ENCODE measurements around the gene PUM1.
A peak's percentile ranks its signal among the peaks of the same experiment; 100 is the strongest.

The PUM1 gene

DNA sequence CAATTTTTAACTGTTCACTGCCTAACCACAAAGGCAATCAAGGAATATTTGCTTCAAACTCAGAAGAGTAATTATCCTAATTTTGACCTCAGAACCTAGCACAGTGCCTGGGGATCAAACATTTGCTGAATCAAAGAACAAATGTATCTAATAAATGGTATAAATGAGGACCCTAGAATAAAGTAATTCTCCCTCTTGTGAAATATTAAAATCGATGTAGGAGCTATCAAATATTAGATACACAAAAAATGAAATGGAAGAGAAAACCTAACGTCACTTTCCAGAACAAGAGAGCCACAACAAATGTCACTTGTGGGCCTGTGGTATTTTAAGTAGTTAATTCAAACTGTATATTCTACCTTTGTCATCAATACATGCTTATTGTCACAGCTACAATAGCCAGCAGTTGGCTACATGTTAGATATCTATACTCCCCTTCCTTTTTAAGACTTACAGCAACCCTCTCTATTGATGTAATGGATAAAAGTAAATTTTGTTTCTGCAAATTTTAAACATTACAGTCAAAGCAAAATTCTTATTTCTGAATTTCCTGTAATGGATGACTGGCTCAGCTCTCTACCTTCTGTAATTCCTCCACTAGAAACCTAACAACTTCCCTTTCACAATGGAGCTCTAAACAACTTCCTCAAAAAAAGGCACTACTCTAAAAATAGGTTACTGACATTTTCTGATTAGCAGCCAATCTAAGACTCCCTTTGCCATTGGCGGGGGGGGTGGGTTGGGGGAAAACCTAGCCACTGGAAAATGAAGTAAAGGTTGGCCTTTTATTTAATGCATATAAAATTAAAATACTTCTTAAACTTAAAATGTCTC is 37.6 kb downstream of the PUM1 start:
- Mint-ChIP-seq H3K27me3 (ENCODE audit: low read depth) (no peaks in the 10 kb centered on the region), H3K4me3 (no peak overlapping the region), H3K36me3 (ENCODE audit: low read depth) (peaks cover 17% of the 10 kb centered on the region), H3K9me3 (no peaks in the 10 kb centered on the region), H3K27ac (no peak overlapping the region), H3K4me1 (ENCODE audit: low read depth) (peaks cover 32% of the 10 kb centered on the region)

- Mint-ChIP-seq H3K4me3 (no peak overlapping the region), H3K36me3 (ENCODE audit: low read depth) (peaks cover 13% of the 10 kb centered on the region), H3K27me3 (ENCODE audit: low read depth) (no peaks in the 10 kb centered on the region), H3K4me1 (ENCODE audit: low read depth) (peaks cover 36% of the 10 kb centered on the region), H3K27ac (no peak overlapping the region), H3K9me3 (no peaks in the 10 kb centered on the region)
Measured at GRCh38 chr1:31022259-31022658, 43.3 kb downstream of the PUM1 start.

GRCh38 chr1:31020007-31020790 is 45.3 kb downstream of the PUM1 start:
- Mint-ChIP-seq H3K36me3 (ENCODE audit: low read depth) (peaks cover 8% of the 10 kb centered on the region), H3K9me3 (no peaks in the 10 kb centered on the region), H3K4me1 (ENCODE audit: low read depth) (peaks cover 29% of the 10 kb centered on the region), H3K27ac (no peak overlapping the region), H3K4me3 (no peak overlapping the region), H3K27me3 (ENCODE audit: low read depth) (no peaks in the 10 kb centered on the region)

DNA sequence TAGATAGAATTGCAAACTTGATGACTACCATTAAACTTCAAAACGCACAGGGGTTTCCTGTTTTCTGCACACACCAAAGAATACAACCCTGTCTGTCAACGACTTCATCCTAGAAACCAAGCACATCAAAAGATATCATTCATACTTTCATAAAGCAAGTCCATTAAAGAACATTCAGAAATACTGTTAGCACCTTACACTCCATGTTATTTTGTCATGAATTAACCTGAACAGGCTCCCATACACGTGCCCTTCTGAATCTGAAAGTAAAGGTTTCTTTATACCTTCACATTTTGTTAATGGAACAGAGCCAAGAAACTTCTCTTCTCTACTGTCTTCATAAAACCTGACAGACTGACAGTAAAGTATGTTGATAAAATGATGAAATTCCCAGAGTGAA is 46.1 kb downstream of the PUM1 start:
- H3K4me1 Mint-ChIP-seq (ENCODE audit: low read depth): peaks cover 24% of the 10 kb centered on the region
- H3K36me3 Mint-ChIP-seq (ENCODE audit: low read depth): peaks cover 8% of the 10 kb centered on the region
- H3K4me3 Mint-ChIP-seq: no peak overlapping the region

DNA sequence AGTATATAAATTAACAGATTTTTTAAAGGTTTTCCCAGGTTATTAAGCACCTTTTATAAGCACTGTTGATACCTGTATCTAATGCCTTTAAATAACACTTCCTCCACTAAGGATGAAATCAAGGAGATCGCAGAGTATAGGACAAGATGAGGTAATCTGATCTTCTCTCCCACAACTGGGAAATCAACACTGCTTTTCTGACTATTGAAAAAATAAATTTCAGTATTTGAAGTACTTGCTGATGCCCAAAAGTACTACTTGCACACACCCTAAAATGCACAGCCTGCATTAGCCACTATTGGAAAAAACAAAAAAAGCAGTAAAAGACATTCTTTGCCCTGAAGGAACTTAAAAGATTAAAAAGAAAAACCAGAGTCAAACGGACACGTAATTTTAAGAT is 48.6 kb downstream of the PUM1 start:
- no peaks in the 10 kb centered on the region for H3K9me3 Mint-ChIP-seq
- H3K4me3 Mint-ChIP-seq: no peak overlapping the region
- H3K4me1 Mint-ChIP-seq (ENCODE audit: low read depth): peaks cover 36% of the 10 kb centered on the region

More for the DNA sequence above, 46.1 kb downstream of the PUM1 start:
- Mint-ChIP-seq H3K27ac (no peak overlapping the region), H3K9me3 (no peaks in the 10 kb centered on the region), H3K27me3 (ENCODE audit: low read depth) (no peaks in the 10 kb centered on the region)

GRCh38 chr1:31013187-31013864 is 52.2 kb downstream of the PUM1 start:
- no peaks in the 10 kb centered on the region for H3K9me3 Mint-ChIP-seq
- H3K27me3 Mint-ChIP-seq (ENCODE audit: low read depth): no peaks in the 10 kb centered on the region
- H3K27ac Mint-ChIP-seq: no peak overlapping the region
- H3K4me3 Mint-ChIP-seq: no peak overlapping the region
- H3K4me1 Mint-ChIP-seq (ENCODE audit: low read depth): peaks cover 36% of the 10 kb centered on the region
- peaks cover 8% of the 10 kb centered on the region for H3K36me3 Mint-ChIP-seq (ENCODE audit: low read depth)

More for the DNA sequence above, 48.6 kb downstream of the PUM1 start:
- Mint-ChIP-seq H3K27me3 (ENCODE audit: low read depth) (no peaks in the 10 kb centered on the region), H3K36me3 (ENCODE audit: low read depth) (peaks cover 9% of the 10 kb centered on the region), H3K27ac (no peak overlapping the region)

DNA sequence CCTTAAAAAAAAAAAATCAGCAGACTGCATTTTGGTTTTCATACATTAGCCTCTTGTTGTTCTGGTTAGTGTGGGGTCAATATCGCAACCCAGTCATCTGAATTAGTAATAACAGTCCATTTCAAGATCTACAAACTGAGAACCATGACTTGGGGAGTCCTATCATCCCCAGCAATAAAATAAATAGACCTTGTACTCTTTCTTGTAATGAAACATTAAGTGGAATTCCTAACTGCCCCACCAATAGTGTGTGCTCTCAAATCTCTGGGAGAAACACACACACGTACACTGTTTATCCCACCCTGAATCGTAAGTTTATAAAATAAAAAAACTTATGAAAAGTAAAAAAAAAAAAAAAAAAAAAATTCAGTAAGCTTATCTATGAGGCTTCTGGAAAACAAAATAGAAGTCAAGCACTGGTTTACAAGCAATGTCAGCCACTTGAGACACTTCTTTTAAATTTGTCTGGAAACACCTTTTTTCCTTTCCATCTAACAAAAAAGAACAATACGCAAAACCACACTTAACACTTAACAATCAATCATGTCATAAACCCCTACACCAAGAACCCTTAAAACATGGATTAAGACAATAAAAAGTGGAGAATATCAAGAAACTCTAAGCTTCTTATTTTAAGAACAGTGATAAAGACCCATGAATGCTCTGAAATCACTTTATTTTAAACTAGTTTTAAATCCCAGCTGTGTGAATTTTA is 53.1 kb downstream of the PUM1 start:
- no peak overlapping the region for H3K4me3 Mint-ChIP-seq
- peaks cover 7% of the 10 kb centered on the region for H3K36me3 Mint-ChIP-seq (ENCODE audit: low read depth)
- no peak overlapping the region for H3K27ac Mint-ChIP-seq
- no peaks in the 10 kb centered on the region for H3K27me3 Mint-ChIP-seq (ENCODE audit: low read depth)
- no peaks in the 10 kb centered on the region for H3K9me3 Mint-ChIP-seq
- peaks cover 39% of the 10 kb centered on the region for H3K4me1 Mint-ChIP-seq (ENCODE audit: low read depth)

GRCh38 chr1:31011719-31012118 is 53.8 kb downstream of the PUM1 start:
- Mint-ChIP-seq H3K9me3 (no peaks in the 10 kb centered on the region), H3K36me3 (ENCODE audit: low read depth) (peaks cover 5% of the 10 kb centered on the region), H3K27me3 (ENCODE audit: low read depth) (no peaks in the 10 kb centered on the region)

DNA sequence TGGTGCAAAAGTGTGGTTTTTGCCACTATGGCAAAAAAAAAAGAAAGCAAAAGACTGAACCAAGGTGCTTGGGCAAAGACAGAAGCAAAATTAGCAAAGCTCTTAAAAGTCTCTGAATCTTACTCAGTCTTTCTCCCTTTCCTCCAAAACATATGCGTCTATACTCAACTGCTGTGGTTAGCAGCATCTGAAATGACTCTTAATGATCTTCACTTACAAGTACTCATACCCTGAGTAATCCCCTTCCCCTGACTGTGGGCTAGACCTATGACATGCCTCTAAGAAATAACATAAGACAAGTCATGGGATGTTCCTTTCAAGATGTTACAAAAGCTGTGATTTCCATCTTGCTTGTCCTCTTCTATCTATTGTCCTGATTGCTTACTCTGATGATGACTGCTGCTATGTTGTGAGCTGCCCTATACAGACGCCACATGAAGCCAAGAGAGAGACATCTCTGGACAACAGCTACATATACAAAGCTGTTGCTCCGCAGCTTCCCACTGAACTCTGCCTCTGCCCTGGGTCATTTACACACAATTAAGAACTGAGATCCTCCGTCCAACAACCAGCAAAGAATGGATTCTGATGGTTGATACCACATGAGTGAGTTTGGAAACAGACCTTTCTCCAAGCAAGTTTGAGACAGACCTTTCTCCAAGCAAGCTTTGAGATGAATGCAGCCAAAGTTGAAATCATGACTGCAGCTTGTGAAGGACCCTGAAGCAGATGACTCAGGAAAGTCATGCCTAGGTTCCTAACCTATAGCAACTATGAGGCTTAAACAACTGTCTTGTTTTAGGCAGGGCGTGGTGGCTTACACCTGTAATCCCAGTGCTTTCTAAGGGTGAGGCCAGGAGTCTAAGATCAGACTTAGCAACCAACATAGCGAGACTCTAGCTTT is 55.2 kb downstream of the PUM1 start:
- Mint-ChIP-seq H3K4me1 (ENCODE audit: low read depth) (peaks cover 42% of the 10 kb centered on the region), H3K36me3 (ENCODE audit: low read depth) (peaks cover 13% of the 10 kb centered on the region), H3K4me3 (peak overlapping the region; percentile 1)

More at GRCh38 chr1:31011719-31012118, 53.8 kb downstream of the PUM1 start:
- H3K4me3 Mint-ChIP-seq: no peak overlapping the region
- peak overlapping the region; percentile 52 for H3K27ac Mint-ChIP-seq
- H3K4me1 Mint-ChIP-seq (ENCODE audit: low read depth): peaks cover 40% of the 10 kb centered on the region

DNA sequence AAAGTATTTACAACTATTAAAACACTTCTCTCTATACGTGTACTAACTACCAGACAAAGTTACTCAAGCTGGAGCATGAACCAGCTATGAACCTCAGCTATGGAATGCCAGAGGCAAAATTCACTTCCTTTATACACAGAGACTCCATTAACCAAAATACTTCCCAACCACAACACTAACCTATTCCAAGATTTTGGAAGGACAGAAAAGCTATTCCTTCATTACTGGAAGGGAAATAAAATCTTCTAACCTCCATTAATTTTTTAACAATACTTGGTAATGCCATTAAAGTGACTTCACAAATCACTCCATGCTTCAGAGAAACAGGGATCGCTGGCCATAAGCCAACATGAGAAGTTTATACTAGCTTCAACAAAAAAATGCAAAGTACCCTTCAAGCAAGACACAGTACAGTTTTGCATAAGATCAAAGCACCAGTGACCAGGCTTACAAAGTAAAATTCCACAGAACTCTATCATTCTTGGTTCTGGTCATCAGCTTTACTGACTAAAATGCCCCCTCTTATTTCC is 58.0 kb downstream of the PUM1 start:
- peak overlapping the region; percentile 38 for H3K27ac Mint-ChIP-seq

More for the DNA sequence above, 55.2 kb downstream of the PUM1 start:
- Mint-ChIP-seq H3K27me3 (ENCODE audit: low read depth) (no peaks in the 10 kb centered on the region), H3K27ac (peak overlapping the region; percentile 75), H3K9me3 (no peaks in the 10 kb centered on the region)

GRCh38 chr1:31006747-31007146 is 58.8 kb downstream of the PUM1 start:
- H3K36me3 Mint-ChIP-seq (ENCODE audit: low read depth): peaks cover 25% of the 10 kb centered on the region
- H3K4me3 Mint-ChIP-seq: no peak overlapping the region
- peaks cover 37% of the 10 kb centered on the region for H3K4me1 Mint-ChIP-seq (ENCODE audit: low read depth)
- H3K27ac Mint-ChIP-seq: no peak overlapping the region
- no peaks in the 10 kb centered on the region for H3K27me3 Mint-ChIP-seq (ENCODE audit: low read depth)
- H3K9me3 Mint-ChIP-seq: no peaks in the 10 kb centered on the region

More for the DNA sequence above, 58.0 kb downstream of the PUM1 start:
- Mint-ChIP-seq H3K4me1 (ENCODE audit: low read depth) (peaks cover 42% of the 10 kb centered on the region), H3K4me3 (no peak overlapping the region), H3K9me3 (no peaks in the 10 kb centered on the region), H3K36me3 (ENCODE audit: low read depth) (peaks cover 25% of the 10 kb centered on the region), H3K27me3 (ENCODE audit: low read depth) (no peaks in the 10 kb centered on the region)

GRCh38 chr1:31005617-31006166 is 59.8 kb downstream of the PUM1 start:
- Mint-ChIP-seq H3K27me3 (ENCODE audit: low read depth) (no peaks in the 10 kb centered on the region), H3K9me3 (no peaks in the 10 kb centered on the region), H3K4me1 (ENCODE audit: low read depth) (peaks cover 32% of the 10 kb centered on the region), H3K4me3 (no peak overlapping the region), H3K36me3 (ENCODE audit: low read depth) (peaks cover 25% of the 10 kb centered on the region), H3K27ac (no peak overlapping the region)

- Mint-ChIP-seq H3K9me3 (no peaks in the 10 kb centered on the region), H3K4me1 (ENCODE audit: low read depth) (peaks cover 27% of the 10 kb centered on the region), H3K36me3 (ENCODE audit: low read depth) (peaks cover 25% of the 10 kb centered on the region), H3K27ac (no peak overlapping the region), H3K4me3 (no peak overlapping the region), H3K27me3 (ENCODE audit: low read depth) (no peaks in the 10 kb centered on the region)
Measured at GRCh38 chr1:31005198-31005597, 60.3 kb downstream of the PUM1 start.
